ENCODE results near the gene CP. TPM values are rescaled to one million over a fixed set of nuclear protein-coding genes. Genes with fewer than 3 reads are reported as not detected.

CP gene
- total RNA-seq, 1 donor from 2014 or later = 0.48 TPM

DNA sequence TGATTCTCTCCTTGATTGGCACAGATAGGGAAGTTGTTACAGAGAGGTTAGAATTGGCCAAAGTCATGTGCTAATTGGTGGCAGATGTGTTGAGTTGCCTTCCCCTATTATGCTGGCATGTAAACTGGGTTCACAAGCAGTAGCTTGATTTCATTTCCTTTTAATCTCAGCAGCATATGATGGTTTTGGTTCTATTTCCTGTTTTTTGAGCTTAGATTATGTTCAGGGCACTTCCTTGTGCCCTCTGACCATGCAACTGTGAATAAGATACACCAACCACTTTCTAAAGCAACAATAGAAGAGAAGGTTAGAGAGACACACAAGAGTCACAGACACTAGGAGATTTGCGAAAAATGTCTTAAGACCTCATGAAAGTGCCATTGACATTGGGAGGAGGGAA is 75.7 kb downstream of the CP start:
- peaks cover 4% of the 10 kb centered on the region for H3K27me3 Mint-ChIP-seq (ENCODE audit: low read depth, unreplicated experiment)
- Histone ChIP-seq H3K27ac (ENCODE audit: low read depth, low read length) (no peak overlapping the region), H3K4me2 (ENCODE audit: low read length) (no peak overlapping the region), H3K4me3 (ENCODE audit: insufficient read depth, low read depth, low read length) (no peak overlapping the region), H2AFZ (ENCODE audit: low read depth, low read length) (no peak overlapping the region), H3K36me3 (ENCODE audit: insufficient read depth, low read length) (peaks cover 7% of the 10 kb centered on the region), H3K4me1 (ENCODE audit: insufficient read depth, low read length) (no peaks in the 10 kb centered on the region), H3K27me3 (ENCODE audit: insufficient read depth, low read length) (no peaks in the 10 kb centered on the region), H3K79me2 (ENCODE audit: insufficient read depth, low read length) (no peaks in the 10 kb centered on the region), H3K9ac (ENCODE audit: low read length) (no peak overlapping the region), H4K20me1 (ENCODE audit: insufficient read depth, low read length) (no peaks in the 10 kb centered on the region), H3K9me3 (ENCODE audit: insufficient read depth, low read depth, low read length) (no peaks in the 10 kb centered on the region)
- no peak overlapping the region for H3K4me3 Mint-ChIP-seq (ENCODE audit: unreplicated experiment)
- H3K4me1 Mint-ChIP-seq (ENCODE audit: low read depth, unreplicated experiment) = no peaks in the 10 kb centered on the region
- H3K36me3 Mint-ChIP-seq (ENCODE audit: low read depth, unreplicated experiment) = peaks cover 20% of the 10 kb centered on the region
- DNase-seq (ENCODE audit: low read depth) (no peak), FAIRE-seq (no peak)
- no peak overlapping the region for H3K27ac Mint-ChIP-seq (ENCODE audit: unreplicated experiment)
- no peaks in the 10 kb centered on the region for H3K9me3 Mint-ChIP-seq (ENCODE audit: unreplicated experiment)
- TF ChIP-seq, protein P1, sequence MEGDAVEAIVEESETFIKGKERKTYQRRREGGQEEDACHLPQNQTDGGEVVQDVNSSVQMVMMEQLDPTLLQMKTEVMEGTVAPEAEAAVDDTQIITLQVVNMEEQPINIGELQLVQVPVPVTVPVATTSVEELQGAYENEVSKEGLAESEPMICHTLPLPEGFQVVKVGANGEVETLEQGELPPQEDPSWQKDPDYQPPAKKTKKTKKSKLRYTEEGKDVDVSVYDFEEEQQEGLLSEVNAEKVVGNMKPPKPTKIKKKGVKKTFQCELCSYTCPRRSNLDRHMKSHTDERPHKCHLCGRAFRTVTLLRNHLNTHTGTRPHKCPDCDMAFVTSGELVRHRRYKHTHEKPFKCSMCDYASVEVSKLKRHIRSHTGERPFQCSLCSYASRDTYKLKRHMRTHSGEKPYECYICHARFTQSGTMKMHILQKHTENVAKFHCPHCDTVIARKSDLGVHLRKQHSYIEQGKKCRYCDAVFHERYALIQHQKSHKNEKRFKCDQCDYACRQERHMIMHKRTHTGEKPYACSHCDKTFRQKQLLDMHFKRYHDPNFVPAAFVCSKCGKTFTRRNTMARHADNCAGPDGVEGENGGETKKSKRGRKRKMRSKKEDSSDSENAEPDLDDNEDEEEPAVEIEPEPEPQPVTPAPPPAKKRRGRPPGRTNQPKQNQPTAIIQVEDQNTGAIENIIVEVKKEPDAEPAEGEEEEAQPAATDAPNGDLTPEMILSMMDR (IDR thresholded peaks at IDR 0.05; ENCODE audit: insufficient read depth, low read depth, low read length) = no peak
- TF ChIP-seq EZH2 (IDR thresholded peaks at IDR 0.05; ENCODE audit: insufficient read depth, low read length) = no peak

DNA sequence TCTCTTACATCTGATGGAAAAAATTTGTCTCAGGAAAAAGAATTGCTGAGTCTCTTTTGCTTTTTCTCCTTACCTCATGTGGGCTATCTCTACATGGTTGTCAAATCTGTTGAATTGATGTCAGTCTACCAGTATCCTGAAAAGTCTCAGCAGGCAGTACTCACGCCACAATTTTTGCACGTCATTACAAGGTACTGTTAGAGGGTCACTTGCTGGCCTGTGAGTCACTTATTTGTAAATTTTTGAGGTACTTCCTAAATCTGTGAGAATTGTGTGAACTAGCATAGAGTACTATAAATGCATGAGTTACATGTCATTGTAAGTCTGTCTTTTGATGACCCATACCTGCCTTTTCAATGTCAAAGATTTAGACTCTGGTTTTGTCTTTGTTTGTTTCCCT is 76.3 kb downstream of the CP start:
- H3K27me3 Mint-ChIP-seq (ENCODE audit: low read depth, unreplicated experiment) = peaks cover 4% of the 10 kb centered on the region
- no peaks in the 10 kb centered on the region for H3K79me2 ChIP-seq (ENCODE audit: insufficient read depth, low read length)
- no peak overlapping the region for H3K4me3 Mint-ChIP-seq (ENCODE audit: unreplicated experiment)
- H3K4me1 ChIP-seq (ENCODE audit: insufficient read depth, low read length) = no peaks in the 10 kb centered on the region
- no peaks in the 10 kb centered on the region for H3K27me3 ChIP-seq (ENCODE audit: insufficient read depth, low read length)
- H3K27ac ChIP-seq (ENCODE audit: low read depth, low read length) = no peak overlapping the region
- H2AFZ ChIP-seq (ENCODE audit: low read depth, low read length) = no peak overlapping the region
- DNase-seq (ENCODE audit: low read depth) = no peak
- no peaks in the 10 kb centered on the region for H4K20me1 ChIP-seq (ENCODE audit: insufficient read depth, low read length)
- H3K27ac Mint-ChIP-seq (ENCODE audit: unreplicated experiment) = no peak overlapping the region
- no peaks in the 10 kb centered on the region for H3K4me1 Mint-ChIP-seq (ENCODE audit: low read depth, unreplicated experiment)
- TF ChIP-seq, protein P1 (IDR thresholded peaks at IDR 0.05; ENCODE audit: insufficient read depth, low read depth, low read length) = no peak
- TF ChIP-seq EZH2 (IDR thresholded peaks at IDR 0.05; ENCODE audit: insufficient read depth, low read length) = no peak
- no peaks in the 10 kb centered on the region for H3K9me3 Mint-ChIP-seq (ENCODE audit: unreplicated experiment)
- H3K4me2 ChIP-seq (ENCODE audit: low read length) = no peak overlapping the region
- no peak for FAIRE-seq
- peaks cover 22% of the 10 kb centered on the region for H3K36me3 Mint-ChIP-seq (ENCODE audit: low read depth, unreplicated experiment)
- H3K9ac ChIP-seq (ENCODE audit: low read length) = no peak overlapping the region
- peaks cover 7% of the 10 kb centered on the region for H3K36me3 ChIP-seq (ENCODE audit: insufficient read depth, low read length)
- no peaks in the 10 kb centered on the region for H3K9me3 ChIP-seq (ENCODE audit: insufficient read depth, low read depth, low read length)
- H3K4me3 ChIP-seq (ENCODE audit: insufficient read depth, low read depth, low read length) = no peak overlapping the region

DNA sequence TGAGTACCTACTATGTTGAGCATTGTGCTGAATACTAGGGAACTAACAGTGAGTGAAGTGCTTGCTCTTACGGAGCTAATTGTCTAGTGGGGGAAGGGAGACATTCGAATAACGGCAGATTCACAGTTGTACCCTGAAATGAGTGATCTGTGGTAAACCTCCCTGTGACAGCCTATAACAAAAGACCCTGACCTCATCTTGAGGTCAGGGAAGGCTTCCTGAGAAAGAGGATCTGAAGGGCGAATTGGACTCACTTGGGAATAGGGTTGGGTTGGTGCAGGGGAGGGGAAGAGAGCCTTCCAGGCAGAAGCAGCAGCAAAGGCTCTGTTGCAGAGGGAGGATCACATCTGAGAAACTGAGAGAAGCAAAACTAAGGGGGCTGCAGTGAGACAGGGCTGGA is 78.9 kb downstream of the CP start:
- no peak overlapping the region for H3K4me2 ChIP-seq (ENCODE audit: low read length)
- Mint-ChIP-seq H3K4me3 (ENCODE audit: unreplicated experiment) (no peak overlapping the region), H3K27ac (ENCODE audit: unreplicated experiment) (no peak overlapping the region), H3K27me3 (ENCODE audit: low read depth, unreplicated experiment) (no peaks in the 10 kb centered on the region), H3K4me1 (ENCODE audit: low read depth, unreplicated experiment) (no peaks in the 10 kb centered on the region), H3K36me3 (ENCODE audit: low read depth, unreplicated experiment) (peaks cover 13% of the 10 kb centered on the region), H3K9me3 (ENCODE audit: unreplicated experiment) (no peaks in the 10 kb centered on the region)
- H3K79me2 ChIP-seq (ENCODE audit: insufficient read depth, low read length) = no peaks in the 10 kb centered on the region
- DNase-seq (ENCODE audit: low read depth) (no peak), FAIRE-seq (no peak)
- H4K20me1 ChIP-seq (ENCODE audit: insufficient read depth, low read length) = no peaks in the 10 kb centered on the region
- no peak overlapping the region for H2AFZ ChIP-seq (ENCODE audit: low read depth, low read length)
- TF ChIP-seq EZH2 (IDR thresholded peaks at IDR 0.05; ENCODE audit: insufficient read depth, low read length) = no peak
- TF ChIP-seq, protein P1 (IDR thresholded peaks at IDR 0.05; ENCODE audit: insufficient read depth, low read depth, low read length) = no peak
- H3K27ac ChIP-seq (ENCODE audit: low read depth, low read length) = no peak overlapping the region
- H3K27me3 ChIP-seq (ENCODE audit: insufficient read depth, low read length) = no peaks in the 10 kb centered on the region
- no peaks in the 10 kb centered on the region for H3K36me3 ChIP-seq (ENCODE audit: insufficient read depth, low read length)
- no peak overlapping the region for H3K9ac ChIP-seq (ENCODE audit: low read length)
- H3K4me1 ChIP-seq (ENCODE audit: insufficient read depth, low read length) = no peaks in the 10 kb centered on the region
- no peak overlapping the region for H3K4me3 ChIP-seq (ENCODE audit: insufficient read depth, low read depth, low read length)
- no peaks in the 10 kb centered on the region for H3K9me3 ChIP-seq (ENCODE audit: insufficient read depth, low read depth, low read length)

All from astrocyte (in vitro differentiated cells and primary cell).